RKO (cell line): ENCODE measurements around the gene NT5C2.

Source experiments
- DNase-seq: peaks from one replicate; pipeline ENCODE4 v3.0.0-alpha.2; 2016; ENCODE audit warnings: low spot score

Gene NT5C2

GRCh38 chr10:103123282-103124024 lies 69.6 kb downstream of the NT5C2 start:
- DNase-seq: no peak

GRCh38 chr10:103120977-103121735 lies 71.9 kb downstream of the NT5C2 start:
- DNase-seq: no peak

GRCh38 chr10:103120546-103120945 lies 72.5 kb downstream of the NT5C2 start:
- no peak for DNase-seq

- no peak for DNase-seq
Measured at GRCh38 chr10:103117247-103117646, 75.8 kb downstream of the NT5C2 start.

GRCh38 chr10:103114876-103115275 lies 78.2 kb downstream of the NT5C2 start:
- DNase-seq: no peak

- no peak for DNase-seq
Measured at GRCh38 chr10:103111918-103112877, 80.9 kb downstream of the NT5C2 start.

- no peak for DNase-seq
Measured at GRCh38 chr10:103111031-103111917, 81.8 kb downstream of the NT5C2 start.

- DNase-seq: no peak
Measured at GRCh38 chr10:103110407-103110806, 82.7 kb downstream of the NT5C2 start.

GRCh38 chr10:103109821-103110220 lies 83.3 kb downstream of the NT5C2 start:
- no peak for DNase-seq

GRCh38 chr10:103106539-103106938 lies 86.5 kb downstream of the NT5C2 start:
- no peak for DNase-seq

- no peak for DNase-seq
Measured at GRCh38 chr10:103105462-103105861, 87.6 kb downstream of the NT5C2 start.

- DNase-seq: no peak
Measured at GRCh38 chr10:103104721-103105120, 88.4 kb downstream of the NT5C2 start.

- no peak for DNase-seq
Measured at GRCh38 chr10:103103989-103104388, 89.1 kb downstream of the NT5C2 start.

GRCh38 chr10:103102195-103102594 lies 90.9 kb downstream of the NT5C2 start:
- DNase-seq: no peak

- no peak for DNase-seq
Measured at GRCh38 chr10:103100620-103101019, 92.5 kb downstream of the NT5C2 start.

GRCh38 chr10:103098240-103098639 lies 94.8 kb downstream of the NT5C2 start:
- DNase-seq: no peak

- DNase-seq: no peak
Measured at GRCh38 chr10:103096130-103096529, 96.9 kb downstream of the NT5C2 start.

- DNase-seq: no peak
Measured at GRCh38 chr10:103095005-103095404, 98.1 kb downstream of the NT5C2 start.

GRCh38 chr10:103090911-103091310 lies 102.2 kb downstream of the NT5C2 start:
- no peak for DNase-seq

- no peak for DNase-seq
Measured at GRCh38 chr10:103089493-103089892, 103.6 kb downstream of the NT5C2 start.

- DNase-seq: no peak
Measured at GRCh38 chr10:103086799-103087198, 106.3 kb downstream of the NT5C2 start.
